K562 (cell line): ENCODE measurements around the gene FILIP1. TPM values are rescaled to one million over a fixed set of nuclear protein-coding genes. Genes with fewer than 3 reads are reported as not detected.

Experiments used
- ATAC-seq: fragments of 200-7000 bp; cut with Tn5 transposase; 3 replicates; pipeline ENCODE4 v1.9.1; 2020; ENCODE audit warnings: moderate library complexity
- BruUV-seq: library from RNA; stranded (reverse); fragments of 400-500 nt; replicated peaks from 2 replicates; lab custom pipeline; 2021; lab: Mats Ljungman, UMichigan
- CTCF ChIA-PET: fragments of 300-600 bp; formaldehyde crosslinking; extraction: SDS; loops from one replicate; lab custom pipeline; 2021; ENCODE audit warnings: low intra/inter-chr PET ratio; lab: Yijun Ruan, JAX
- POLR2A ChIA-PET: fragments of 300-600, 350-650 bp; sonication (Branson Sonifier 250); formaldehyde crosslinking; extraction: SDS; loops from one replicate; lab custom pipeline; 2021; ENCODE audit warnings: antibody characterized with exemption, inconsistent platforms; lab: Yijun Ruan, JAX
- DNase-seq, 4 experiments: peaks; one replicate each; pipeline versions ENCODE4 v3.0.0 to v3.0.0-alpha.2; 2011 to 2018; ENCODE audit warnings: low spot score in 3 of 4, mixed read lengths in 3 of 4; ENCODE audit errors: extremely low read depth in 1 of 4
- FAIRE-seq: peaks from 2 replicates; lab custom pipeline; 2011; peaks lifted over from hg19 to GRCh38; lab: Jason Lieb, UNC
- H2AFZ ChIP-seq: 2 replicates; pipeline ENCODE4 v1.6.0; 2011; ENCODE audit warnings: low read depth, low read length, control low read depth, inconsistent platforms
- H3K27ac ChIP-seq: fragments of 200-600 bp; 3 replicates; pipeline ENCODE4 v1.8.0; 2011; ENCODE audit warnings: low read depth, mild to moderate bottlenecking, control low read depth, inconsistent platforms, low read length, moderate library complexity, mixed read lengths; ENCODE audit errors: extremely low read depth
- H3K27me3 ChIP-seq, 2 experiments: fragments of 300-600 bp in 1 of 2; 2 replicates in 1 of 2; 3 replicates in 1 of 2; pipeline versions ENCODE4 v1.6.0 to v1.8.0; 2011; ENCODE audit warnings: inconsistent platforms in 2 of 2, low read length in 2 of 2, mild to moderate bottlenecking in 1 of 2, mixed read lengths in 1 of 2, moderate library complexity in 1 of 2; ENCODE audit not compliant: control insufficient read depth in 2 of 2, insufficient read depth in 2 of 2
- H3K36me3 ChIP-seq: fragments of 300-600 bp; 3 replicates; pipeline ENCODE4 v1.8.0; 2011; ENCODE audit warnings: mild to moderate bottlenecking, low read length, inconsistent platforms; ENCODE audit not compliant: control insufficient read depth, insufficient read depth
- H3K4me1 ChIP-seq, 2 experiments: fragments of 200-600 bp in 1 of 2; replicated peaks in 1 of 2; 2 replicates in 1 of 2; 3 replicates in 1 of 2; pipeline versions ENCODE4 v1.5.1 to v1.8.0; 2011; ENCODE audit warnings: inconsistent platforms in 2 of 2, low read length in 2 of 2, mild to moderate bottlenecking in 1 of 2, mixed read lengths in 1 of 2, moderate library complexity in 1 of 2; ENCODE audit not compliant: control insufficient read depth in 2 of 2, insufficient read depth in 2 of 2
- H3K4me2 ChIP-seq: 2 replicates; pipeline ENCODE4 v1.6.1; 2011; ENCODE audit warnings: low read length, control low read depth, inconsistent platforms, mixed read lengths; ENCODE audit not compliant: insufficient read depth
- H3K4me3 ChIP-seq: fragments of 200-600 bp; sonication (generic), shearing (Covaris generic); 2 replicates; pipeline ENCODE4 v1.5.1; 2016; ENCODE audit warnings: control low read depth, inconsistent platforms
- H3K79me2 ChIP-seq: fragments of 200-600 bp; 3 replicates; pipeline ENCODE4 v1.8.0; 2011; ENCODE audit warnings: low read length, inconsistent platforms; ENCODE audit not compliant: control insufficient read depth, insufficient read depth
- H3K9ac ChIP-seq, 2 experiments: 2 replicates each; pipeline versions ENCODE4 v1.6.0 to v1.6.1; 2011; ENCODE audit warnings: low read depth in 2 of 2, low read length in 2 of 2, control low read depth in 1 of 2, inconsistent platforms in 1 of 2, mild to moderate bottlenecking in 1 of 2, mixed read lengths in 1 of 2; ENCODE audit not compliant: insufficient read depth in 1 of 2
- H3K9me1 ChIP-seq: one replicate; pipeline ENCODE4 v1.6.0; 2011; ENCODE audit warnings: inconsistent platforms, mild to moderate bottlenecking, low read length, moderate library complexity; ENCODE audit not compliant: control insufficient read depth, insufficient read depth
- H3K9me3 ChIP-seq: replicated peaks from 2 replicates; pipeline ENCODE4 v1.5.1; 2011; ENCODE audit warnings: low read depth, low read length, inconsistent platforms; ENCODE audit not compliant: control insufficient read depth, insufficient read depth
- H4K20me1 ChIP-seq: replicated peaks from 2 replicates; pipeline ENCODE4 v1.6.1; 2011; ENCODE audit warnings: low read length, inconsistent platforms, mixed read lengths; ENCODE audit not compliant: control insufficient read depth, insufficient read depth
- MAFG ChIP-seq: fragments of 450-650 bp; conservative IDR thresholded peaks from 2 replicates; pipeline ENCODE4 v1.6.1; 2016; ENCODE audit warnings: missing genetic modification characterization, missing compliant biosample characterization
- NFIX ChIP-seq: fragments of 250-450 bp; sonication (Bioruptor Pico); IDR thresholded peaks from 2 replicates; pipeline ENCODE4 v1.4.0; 2020; ENCODE audit warnings: low read depth, mild to moderate bottlenecking, moderate library complexity
- TAF15 ChIP-seq: fragments of 200-400 bp; formaldehyde crosslinking; IDR thresholded peaks from 2 replicates; pipeline ENCODE4 v1.6.1; 2017; ENCODE audit warnings: mild to moderate bottlenecking, low read depth, low read length, moderate library complexity
- TCFL5 ChIP-seq: fragments of 250-450 bp; sonication (Bioruptor Pico); conservative IDR thresholded peaks from 2 replicates; pipeline ENCODE4 v1.6.1; 2021; ENCODE audit warnings: mild to moderate bottlenecking, moderate library complexity, matching md5 sums
- ZSCAN32 ChIP-seq: fragments of 450-650 bp; formaldehyde crosslinking; IDR thresholded peaks from 2 replicates; pipeline ENCODE4 v1.4.0; 2020; ENCODE audit warnings: mild to moderate bottlenecking, moderate library complexity
- WGBS: fragments of 100-300 bp; shearing (Covaris generic); methylation state at CpG from one replicate; pipeline ENCODE4 v1.1.6; 2016; ENCODE audit warnings: low coverage, mixed read lengths; ENCODE audit not compliant: insufficient coverage; ENCODE audit errors: missing lambda C conversion rate; 5-methylcytosine and 5-hydroxymethylcytosine counted together
- in situ Hi-C: fragments of 300-500 bp; cut with MboI; formaldehyde crosslinking; loops from 4 replicates; pipeline ENCODE4 v1.15.0; 2018; ENCODE audit warnings: inconsistent platforms, mixed read lengths
- intact Hi-C: fragments of 100-400 bp; cut with micrococcal nuclease; formaldehyde crosslinking; loops from 2 replicates; pipeline ENCODE4 v1.14.2; 2022
- polyA plus RNA-seq, 8 experiments: library from polyadenylated mRNA; depleted of rRNA in 4 of 8; stranded (reverse) in 5 of 8; unstranded in 3 of 8; fragments of >200 nt; fragmentation: Nextera tagmentation in 2 of 8; fragmentation: Illumina TruSeq in 1 of 8; extraction: Ambion mirVana in 2 of 8; extraction: Trizol in 1 of 8; gene quantifications; 2 replicates each; pipeline versions ENCODE4 v1.2.1 to v1.2.3, GENCODE V29; 2011 to 2014; ENCODE audit warnings: inconsistent platforms in 1 of 8, missing spikeins in 1 of 8
- total RNA-seq, 7 experiments: library from RNA; depleted of rRNA in 6 of 7; stranded (reverse); fragments of >200 nt in 6 of 7; fragmentation: Illumina TruSeq in 2 of 7; extraction: Trizol in 2 of 7; gene quantifications; 2 replicates each; pipeline versions ENCODE4 v1.2.1 to v1.2.3, GENCODE V29; 2011 to 2021; ENCODE audit warnings: low replicate concordance in 1 of 7
- TF ChIP-seq, protein P1 (sequence below), 2 experiments: fragments of 450-650 bp; formaldehyde crosslinking in 1 of 2; IDR thresholded peaks; 2 replicates each; pipeline versions ENCODE4 v1.4.0 to v1.6.1; 2014 to 2020; ENCODE audit warnings: mild to moderate bottlenecking in 2 of 2, borderline replicate concordance in 1 of 2, low read depth in 1 of 2

The FILIP1 gene
- total and polyA plus RNA-seq, 9 of the 15 experiments (the other 6 are each of a cell fraction or from before 2014, with no cell fraction given): 0.03 to 0.25 (median 0.10) TPM; not detected in 1

DNA sequence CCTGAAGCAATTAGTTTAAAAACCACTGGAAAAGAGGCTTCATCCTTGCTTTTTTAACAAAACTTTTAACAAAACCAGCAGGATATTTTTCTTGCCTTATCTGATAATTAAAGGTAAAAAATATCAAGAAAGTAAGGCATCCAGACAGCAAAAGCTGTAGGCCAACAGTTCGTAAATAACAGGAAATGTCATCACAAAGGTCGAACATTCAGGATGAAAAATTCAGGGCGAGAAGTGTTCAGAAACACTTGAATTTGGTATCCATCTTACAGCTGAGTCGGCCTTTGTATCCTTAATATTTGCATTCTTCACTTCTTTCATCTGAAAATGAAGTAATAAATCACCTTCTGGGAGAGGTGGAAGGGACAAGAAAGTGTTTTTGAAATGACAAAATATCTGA is 8.2 kb upstream of the FILIP1 start:
- intact Hi-C loops (no loop called here), in situ Hi-C loops (loop anchor here (10.0 kb wide), 1 partner anchor 207 kb away; no protein-coding TSS in a partner anchor)
- H3K79me2 ChIP-seq: no peaks in the 10 kb centered on the region
- DNase-seq (no peak), ATAC-seq (no peak), FAIRE-seq (no peak)
- no peaks in the 10 kb centered on the region for H3K9me1 ChIP-seq
- H3K9ac ChIP-seq: no peak overlapping the region
- no peaks in the 10 kb centered on the region for H3K4me1 ChIP-seq
- ChIA-PET POLR2A (no interaction called here), CTCF (no interaction called here)
- WGBS: 2% methylated on average over 4 of the region's 4 CpGs
- no peaks in the 10 kb centered on the region for H4K20me1 ChIP-seq
- BruUV-seq: no TSS peak
- H3K27ac ChIP-seq: no peak overlapping the region
- H3K4me2 ChIP-seq: no peak overlapping the region
- TF ChIP-seq MAFG (tag): no peak
- TF ChIP-seq NFIX (CRISPR knock-in tag): no peak
- no peak for TF ChIP-seq ZSCAN32
- no peak for TF ChIP-seq TCFL5 (CRISPR knock-in tag)
- TF ChIP-seq, protein P1, sequence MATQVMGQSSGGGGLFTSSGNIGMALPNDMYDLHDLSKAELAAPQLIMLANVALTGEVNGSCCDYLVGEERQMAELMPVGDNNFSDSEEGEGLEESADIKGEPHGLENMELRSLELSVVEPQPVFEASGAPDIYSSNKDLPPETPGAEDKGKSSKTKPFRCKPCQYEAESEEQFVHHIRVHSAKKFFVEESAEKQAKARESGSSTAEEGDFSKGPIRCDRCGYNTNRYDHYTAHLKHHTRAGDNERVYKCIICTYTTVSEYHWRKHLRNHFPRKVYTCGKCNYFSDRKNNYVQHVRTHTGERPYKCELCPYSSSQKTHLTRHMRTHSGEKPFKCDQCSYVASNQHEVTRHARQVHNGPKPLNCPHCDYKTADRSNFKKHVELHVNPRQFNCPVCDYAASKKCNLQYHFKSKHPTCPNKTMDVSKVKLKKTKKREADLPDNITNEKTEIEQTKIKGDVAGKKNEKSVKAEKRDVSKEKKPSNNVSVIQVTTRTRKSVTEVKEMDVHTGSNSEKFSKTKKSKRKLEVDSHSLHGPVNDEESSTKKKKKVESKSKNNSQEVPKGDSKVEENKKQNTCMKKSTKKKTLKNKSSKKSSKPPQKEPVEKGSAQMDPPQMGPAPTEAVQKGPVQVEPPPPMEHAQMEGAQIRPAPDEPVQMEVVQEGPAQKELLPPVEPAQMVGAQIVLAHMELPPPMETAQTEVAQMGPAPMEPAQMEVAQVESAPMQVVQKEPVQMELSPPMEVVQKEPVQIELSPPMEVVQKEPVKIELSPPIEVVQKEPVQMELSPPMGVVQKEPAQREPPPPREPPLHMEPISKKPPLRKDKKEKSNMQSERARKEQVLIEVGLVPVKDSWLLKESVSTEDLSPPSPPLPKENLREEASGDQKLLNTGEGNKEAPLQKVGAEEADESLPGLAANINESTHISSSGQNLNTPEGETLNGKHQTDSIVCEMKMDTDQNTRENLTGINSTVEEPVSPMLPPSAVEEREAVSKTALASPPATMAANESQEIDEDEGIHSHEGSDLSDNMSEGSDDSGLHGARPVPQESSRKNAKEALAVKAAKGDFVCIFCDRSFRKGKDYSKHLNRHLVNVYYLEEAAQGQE (IDR thresholded peaks at IDR 0.05; ENCODE audit: borderline replicate concordance): no peak
- TF ChIP-seq, protein P1 (CRISPR knock-in tag; IDR thresholded peaks at IDR 0.05; ENCODE audit: low read depth): no peak
- no peak for TF ChIP-seq TAF15
- no peaks in the 10 kb centered on the region for H3K9me3 ChIP-seq
- H3K4me3 ChIP-seq: no peak overlapping the region
- 0 out of 5 replicates have a peak, but pooled peaks cover 0 to 2% of the 10 kb centered on the region in 2 experiments for H3K27me3 ChIP-seq
- H2AFZ ChIP-seq: no peak overlapping the region
- H3K36me3 ChIP-seq: no peaks in the 10 kb centered on the region
